ENCODE data around the gene CAPRIN1. TPM values are rescaled to one million over a fixed set of nuclear protein-coding genes. Genes with fewer than 3 reads are reported as not detected.

CAPRIN1 gene
- total and polyA plus RNA-seq, 10 of the 15 experiments (the other 5 are each of a cell fraction or from before 2014, with no cell fraction given) = 50.4 to 228 (median 191) TPM

DNA sequence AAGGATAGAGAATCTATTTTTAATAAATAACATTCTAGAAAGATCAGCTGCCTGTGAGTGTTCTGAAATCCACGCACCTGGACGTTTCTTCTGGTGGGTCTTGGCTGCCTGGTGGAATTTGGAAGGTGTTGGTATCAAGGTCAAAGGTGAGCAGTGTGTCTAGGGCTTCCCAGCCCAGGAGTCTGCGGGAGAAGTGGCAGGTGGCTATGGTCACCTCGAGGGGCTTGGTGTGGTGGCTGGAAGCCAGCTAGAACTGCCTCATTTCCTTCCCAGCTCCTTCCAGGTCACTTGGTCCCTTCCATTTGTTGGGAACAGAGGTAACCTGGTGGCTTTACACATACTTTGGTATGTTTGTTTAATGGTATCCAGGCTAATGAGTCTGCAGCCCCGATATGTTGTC, 95.3 kb downstream of the CAPRIN1 start:
- H3K9me3 ChIP-seq (replicated peaks; ENCODE audit: control insufficient read depth, insufficient read depth, low read length) = no peaks in the 10 kb centered on the region
- FAIRE-seq (no peak), DNase-seq (ENCODE audit: low read depth, low spot score) (no peak), ATAC-seq (no peak)
- H2AFZ ChIP-seq (ENCODE audit: control insufficient read depth, low read depth, low read length) = no peak overlapping the region
- ChIA-PET SMC1A (ENCODE audit: uncharacterized antibody, unreplicated experiment) (interaction anchor here (1.1 to 1.5 kb wide), 3 partner anchors 15 to 27 kb away, joined by 3 to 5 read pairs (median 3); no protein-coding TSS in a partner anchor), CTCF (interaction anchor here (1.2 kb wide), 1 partner anchor 150 kb away, joined by 3 read pairs; no protein-coding TSS in a partner anchor), POLR2A (interaction anchor here (0.6 kb wide), 1 partner anchor 8 kb away, joined by 3 read pairs; no protein-coding TSS in a partner anchor), RAD21 (ENCODE audit: unreplicated experiment) (interaction anchor here (1.6 to 2.9 kb wide), 2 partner anchors 8 to 28 kb away, joined by 7 to 15 read pairs; no protein-coding TSS in a partner anchor)
- H3K4me3 ChIP-seq = no peak overlapping the region
- peaks cover 33% of the 10 kb centered on the region for H3K4me1 ChIP-seq (ENCODE audit: control insufficient read depth, insufficient read depth, low read length)
- no TSS peak for BruUV-seq (replicated peaks)
- in situ Hi-C loops (cut with MboI) (no loop called here), intact Hi-C loops (cut with micrococcal nuclease; ENCODE audit: unreplicated experiment) (loop anchor here (5.0 kb wide), 1 partner anchor 145 kb away; no protein-coding TSS in a partner anchor)
- no peak overlapping the region; the same call in 1 of the 2 replicates for H3K4me2 ChIP-seq (ENCODE audit: control insufficient read depth, insufficient read depth)
- H3K9ac ChIP-seq (ENCODE audit: control insufficient read depth, insufficient read depth, low read length) = no peak overlapping the region
- H3K27ac ChIP-seq (ENCODE audit: control insufficient read depth, insufficient read depth) = peak overlapping the region; percentile 82
- WGBS (ENCODE audit: insufficient coverage, insufficient replicate concordance, low lambda C conversion rate, missing lambda C conversion rate) = 97% methylated on average over 5 of the region's 5 CpGs
- H3K36me3 ChIP-seq (ENCODE audit: control insufficient read depth in 2 of 2, insufficient read depth in 2 of 2, low read length in 1 of 2) = peaks cover 26 to 58% of the 10 kb centered on the region in 2 experiments
- H4K20me1 ChIP-seq (ENCODE audit: control insufficient read depth, insufficient read depth) = no peaks in the 10 kb centered on the region
- no peaks in the 10 kb centered on the region for H3K27me3 ChIP-seq (replicated peaks in 1 of 2; ENCODE audit: control insufficient read depth in 2 of 2, insufficient read depth in 2 of 2, low read length in 1 of 2)
- TF ChIP-seq POLR2AphosphoS2 (IDR thresholded peaks at IDR 0.05; ENCODE audit: low read depth, low read length) = no peak
- TF ChIP-seq, protein P1, sequence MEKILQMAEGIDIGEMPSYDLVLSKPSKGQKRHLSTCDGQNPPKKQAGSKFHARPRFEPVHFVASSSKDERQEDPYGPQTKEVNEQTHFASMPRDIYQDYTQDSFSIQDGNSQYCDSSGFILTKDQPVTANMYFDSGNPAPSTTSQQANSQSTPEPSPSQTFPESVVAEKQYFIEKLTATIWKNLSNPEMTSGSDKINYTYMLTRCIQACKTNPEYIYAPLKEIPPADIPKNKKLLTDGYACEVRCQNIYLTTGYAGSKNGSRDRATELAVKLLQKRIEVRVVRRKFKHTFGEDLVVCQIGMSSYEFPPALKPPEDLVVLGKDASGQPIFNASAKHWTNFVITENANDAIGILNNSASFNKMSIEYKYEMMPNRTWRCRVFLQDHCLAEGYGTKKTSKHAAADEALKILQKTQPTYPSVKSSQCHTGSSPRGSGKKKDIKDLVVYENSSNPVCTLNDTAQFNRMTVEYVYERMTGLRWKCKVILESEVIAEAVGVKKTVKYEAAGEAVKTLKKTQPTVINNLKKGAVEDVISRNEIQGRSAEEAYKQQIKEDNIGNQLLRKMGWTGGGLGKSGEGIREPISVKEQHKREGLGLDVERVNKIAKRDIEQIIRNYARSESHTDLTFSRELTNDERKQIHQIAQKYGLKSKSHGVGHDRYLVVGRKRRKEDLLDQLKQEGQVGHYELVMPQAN (conservative IDR thresholded peaks at IDR 0.05) = no peak
- TF ChIP-seq, protein P2, sequence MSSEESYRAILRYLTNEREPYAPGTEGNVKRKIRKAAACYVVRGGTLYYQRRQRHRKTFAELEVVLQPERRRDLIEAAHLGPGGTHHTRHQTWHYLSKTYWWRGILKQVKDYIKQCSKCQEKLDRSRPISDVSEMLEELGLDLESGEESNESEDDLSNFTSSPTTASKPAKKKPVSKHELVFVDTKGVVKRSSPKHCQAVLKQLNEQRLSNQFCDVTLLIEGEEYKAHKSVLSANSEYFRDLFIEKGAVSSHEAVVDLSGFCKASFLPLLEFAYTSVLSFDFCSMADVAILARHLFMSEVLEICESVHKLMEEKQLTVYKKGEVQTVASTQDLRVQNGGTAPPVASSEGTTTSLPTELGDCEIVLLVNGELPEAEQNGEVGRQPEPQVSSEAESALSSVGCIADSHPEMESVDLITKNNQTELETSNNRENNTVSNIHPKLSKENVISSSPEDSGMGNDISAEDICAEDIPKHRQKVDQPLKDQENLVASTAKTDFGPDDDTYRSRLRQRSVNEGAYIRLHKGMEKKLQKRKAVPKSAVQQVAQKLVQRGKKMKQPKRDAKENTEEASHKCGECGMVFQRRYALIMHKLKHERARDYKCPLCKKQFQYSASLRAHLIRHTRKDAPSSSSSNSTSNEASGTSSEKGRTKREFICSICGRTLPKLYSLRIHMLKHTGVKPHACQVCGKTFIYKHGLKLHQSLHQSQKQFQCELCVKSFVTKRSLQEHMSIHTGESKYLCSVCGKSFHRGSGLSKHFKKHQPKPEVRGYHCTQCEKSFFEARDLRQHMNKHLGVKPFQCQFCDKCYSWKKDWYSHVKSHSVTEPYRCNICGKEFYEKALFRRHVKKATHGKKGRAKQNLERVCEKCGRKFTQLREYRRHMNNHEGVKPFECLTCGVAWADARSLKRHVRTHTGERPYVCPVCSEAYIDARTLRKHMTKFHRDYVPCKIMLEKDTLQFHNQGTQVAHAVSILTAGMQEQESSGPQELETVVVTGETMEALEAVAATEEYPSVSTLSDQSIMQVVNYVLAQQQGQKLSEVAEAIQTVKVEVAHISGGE (CRISPR knock-in tag; IDR thresholded peaks at IDR 0.05) = no peak
- TF ChIP-seq PAX8 (IDR thresholded peaks at IDR 0.05) = no peak
- TF ChIP-seq RAD51 (IDR thresholded peaks at IDR 0.05) = no peak
- no peak for TF ChIP-seq ZZZ3 (IDR thresholded peaks at IDR 0.05; ENCODE audit: control insufficient read depth, insufficient read length, low read depth)
- no peak for TF ChIP-seq KLF5 (IDR thresholded peaks at IDR 0.05; ENCODE audit: partially characterized antibody)
- TF ChIP-seq PAX5 (IDR thresholded peaks at IDR 0.05; ENCODE audit: borderline replicate concordance, low read depth, low read length) = no peak
- TF ChIP-seq STAT3 (IDR thresholded peaks at IDR 0.05; ENCODE audit: low read depth, low read length) = no peak
- H3K79me2 ChIP-seq (ENCODE audit: control insufficient read depth, insufficient read depth, low read length) = no peaks in the 10 kb centered on the region; the same call in 1 of the 2 replicates

Data from GM12878 (cell line).